ENCODE data around the gene GH2.
"Not testable (repeated sequence)": the region's sequence is repeated elsewhere in the genome, so short reads cannot be mapped to it uniquely, and the experiment has no call there.

GRCh38 chr17:63898899-63899798, 17.4 kb upstream of the GH2 start:
- TF ChIP-seq CTCF (conservative IDR thresholded peaks at IDR 0.05; ENCODE audit: low read depth, low read length); EZH2 (IDR thresholded peaks at IDR 0.05; ENCODE audit: low read length, unreplicated experiment); EZH2phosphoT487 (IDR thresholded peaks at IDR 0.05; ENCODE audit: borderline replicate concordance, low read length): not testable (repeated sequence)
